HepG2 (cell line): Measurements from ENCODE around the gene ARL6IP4.

Experiments used
- CAMTA2 ChIP-seq: sonication (generic); formaldehyde crosslinking; IDR thresholded peaks from 2 replicates; pipeline ENCODE4 v1.4.0; 2020; ENCODE audit warnings: mild to moderate bottlenecking, missing genetic modification reagents, borderline replicate concordance
- ETS1 ChIP-seq: sonication (generic); formaldehyde crosslinking; IDR thresholded peaks from 2 replicates; pipeline ENCODE4 v1.4.0; 2020; ENCODE audit warnings: missing genetic modification reagents
- HDAC1 ChIP-seq: sonication (generic); formaldehyde crosslinking; IDR thresholded peaks from 2 replicates; pipeline ENCODE4 v1.5.1; 2020; ENCODE audit warnings: mild to moderate bottlenecking, missing genetic modification reagents
- RELA ChIP-seq: sonication (generic); formaldehyde crosslinking; IDR thresholded peaks from 2 replicates; pipeline ENCODE4 v1.4.0; 2020; ENCODE audit warnings: missing genetic modification reagents
- TAF1 ChIP-seq: sonication (generic); formaldehyde crosslinking; IDR thresholded peaks from 2 replicates; pipeline ENCODE4 v1.4.0; 2020; ENCODE audit warnings: missing genetic modification reagents
- TMF1 ChIP-seq: sonication (generic); formaldehyde crosslinking; IDR thresholded peaks from 2 replicates; pipeline ENCODE4 v1.8.1; 2022; ENCODE audit warnings: low read depth, missing genetic modification reagents
- ZNF660 ChIP-seq: sonication (generic); formaldehyde crosslinking; IDR thresholded peaks from 2 replicates; pipeline ENCODE4 v1.5.1; 2020; ENCODE audit warnings: mild to moderate bottlenecking, low read depth, missing genetic modification reagents, borderline replicate concordance
- TF ChIP-seq, protein P1 (sequence below): sonication (generic); formaldehyde crosslinking; IDR thresholded peaks from 2 replicates; pipeline ENCODE4 v1.9.0; 2021; ENCODE audit warnings: missing genetic modification reagents, borderline replicate concordance
- TF ChIP-seq, protein P2 (sequence below): sonication (generic); formaldehyde crosslinking; IDR thresholded peaks from 2 replicates; pipeline ENCODE4 v1.4.0; 2020; ENCODE audit warnings: missing genetic modification reagents

DNA sequence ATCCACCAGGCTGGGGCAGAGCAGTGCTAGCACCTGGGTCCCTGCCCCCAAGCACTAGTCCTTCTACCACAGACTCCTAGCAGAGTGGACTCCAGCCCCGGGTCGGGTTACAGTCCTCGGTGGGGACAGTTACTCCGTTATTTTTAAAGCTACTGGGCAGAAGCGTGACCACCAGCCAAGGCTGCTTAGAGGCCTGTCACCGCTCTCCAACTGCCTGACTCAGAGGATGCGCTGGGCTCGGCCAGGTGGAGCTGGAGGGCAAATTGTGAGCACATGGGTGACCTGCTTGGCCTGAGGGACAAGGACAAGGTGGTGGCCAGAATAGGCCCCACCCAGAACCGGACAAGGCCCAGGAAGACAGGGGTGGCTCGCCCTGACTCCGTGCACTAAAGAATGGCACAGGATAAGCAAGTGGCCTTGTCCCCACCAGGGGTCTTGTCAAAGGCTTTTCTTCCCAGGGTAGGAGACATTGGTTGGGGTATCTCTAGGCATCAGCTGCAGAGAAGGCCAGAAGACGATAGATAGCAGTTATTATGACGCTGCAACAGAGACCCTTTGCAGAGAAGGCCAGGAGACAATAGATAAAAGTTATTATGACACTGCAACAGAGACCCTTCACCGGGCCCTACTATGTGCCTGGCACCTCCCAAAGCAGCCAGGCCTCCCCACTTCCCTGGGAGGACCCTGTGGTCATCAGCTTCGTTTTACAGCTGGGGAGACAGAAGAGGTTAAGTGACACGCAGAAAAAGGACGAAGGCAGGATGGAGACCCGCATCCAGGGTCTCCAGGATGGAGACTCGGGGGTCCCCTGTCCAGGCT is 15.8 kb upstream of the ARL6IP4 start:
- TF ChIP-seq, protein P1, sequence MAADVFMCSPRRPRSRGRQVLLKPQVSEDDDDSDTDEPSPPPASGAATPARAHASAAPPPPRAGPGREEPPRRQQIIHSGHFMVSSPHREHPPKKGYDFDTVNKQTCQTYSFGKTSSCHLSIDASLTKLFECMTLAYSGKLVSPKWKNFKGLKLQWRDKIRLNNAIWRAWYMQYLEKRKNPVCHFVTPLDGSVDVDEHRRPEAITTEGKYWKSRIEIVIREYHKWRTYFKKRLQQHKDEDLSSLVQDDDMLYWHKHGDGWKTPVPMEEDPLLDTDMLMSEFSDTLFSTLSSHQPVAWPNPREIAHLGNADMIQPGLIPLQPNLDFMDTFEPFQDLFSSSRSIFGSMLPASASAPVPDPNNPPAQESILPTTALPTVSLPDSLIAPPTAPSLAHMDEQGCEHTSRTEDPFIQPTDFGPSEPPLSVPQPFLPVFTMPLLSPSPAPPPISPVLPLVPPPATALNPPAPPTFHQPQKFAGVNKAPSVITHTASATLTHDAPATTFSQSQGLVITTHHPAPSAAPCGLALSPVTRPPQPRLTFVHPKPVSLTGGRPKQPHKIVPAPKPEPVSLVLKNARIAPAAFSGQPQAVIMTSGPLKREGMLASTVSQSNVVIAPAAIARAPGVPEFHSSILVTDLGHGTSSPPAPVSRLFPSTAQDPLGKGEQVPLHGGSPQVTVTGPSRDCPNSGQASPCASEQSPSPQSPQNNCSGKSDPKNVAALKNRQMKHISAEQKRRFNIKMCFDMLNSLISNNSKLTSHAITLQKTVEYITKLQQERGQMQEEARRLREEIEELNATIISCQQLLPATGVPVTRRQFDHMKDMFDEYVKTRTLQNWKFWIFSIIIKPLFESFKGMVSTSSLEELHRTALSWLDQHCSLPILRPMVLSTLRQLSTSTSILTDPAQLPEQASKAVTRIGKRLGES = no peak
- TF ChIP-seq CAMTA2 (no peak), ETS1 (CRISPR knock-in tag) (no peak), ZNF660 (CRISPR knock-in tag) (no peak), TAF1 (CRISPR knock-in tag) (no peak), HDAC1 (peak; percentile 52; the same call in 1 of the 2 replicates), TMF1 (CRISPR knock-in tag) (no peak), RELA (CRISPR knock-in tag) (no peak)
- TF ChIP-seq, protein P2, sequence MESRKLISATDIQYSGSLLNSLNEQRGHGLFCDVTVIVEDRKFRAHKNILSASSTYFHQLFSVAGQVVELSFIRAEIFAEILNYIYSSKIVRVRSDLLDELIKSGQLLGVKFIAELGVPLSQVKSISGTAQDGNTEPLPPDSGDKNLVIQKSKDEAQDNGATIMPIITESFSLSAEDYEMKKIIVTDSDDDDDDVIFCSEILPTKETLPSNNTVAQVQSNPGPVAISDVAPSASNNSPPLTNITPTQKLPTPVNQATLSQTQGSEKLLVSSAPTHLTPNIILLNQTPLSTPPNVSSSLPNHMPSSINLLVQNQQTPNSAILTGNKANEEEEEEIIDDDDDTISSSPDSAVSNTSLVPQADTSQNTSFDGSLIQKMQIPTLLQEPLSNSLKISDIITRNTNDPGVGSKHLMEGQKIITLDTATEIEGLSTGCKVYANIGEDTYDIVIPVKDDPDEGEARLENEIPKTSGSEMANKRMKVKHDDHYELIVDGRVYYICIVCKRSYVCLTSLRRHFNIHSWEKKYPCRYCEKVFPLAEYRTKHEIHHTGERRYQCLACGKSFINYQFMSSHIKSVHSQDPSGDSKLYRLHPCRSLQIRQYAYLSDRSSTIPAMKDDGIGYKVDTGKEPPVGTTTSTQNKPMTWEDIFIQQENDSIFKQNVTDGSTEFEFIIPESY (CRISPR knock-in tag) = no peak
